ENCODE measurements around the gene TSHZ2.

DNA sequence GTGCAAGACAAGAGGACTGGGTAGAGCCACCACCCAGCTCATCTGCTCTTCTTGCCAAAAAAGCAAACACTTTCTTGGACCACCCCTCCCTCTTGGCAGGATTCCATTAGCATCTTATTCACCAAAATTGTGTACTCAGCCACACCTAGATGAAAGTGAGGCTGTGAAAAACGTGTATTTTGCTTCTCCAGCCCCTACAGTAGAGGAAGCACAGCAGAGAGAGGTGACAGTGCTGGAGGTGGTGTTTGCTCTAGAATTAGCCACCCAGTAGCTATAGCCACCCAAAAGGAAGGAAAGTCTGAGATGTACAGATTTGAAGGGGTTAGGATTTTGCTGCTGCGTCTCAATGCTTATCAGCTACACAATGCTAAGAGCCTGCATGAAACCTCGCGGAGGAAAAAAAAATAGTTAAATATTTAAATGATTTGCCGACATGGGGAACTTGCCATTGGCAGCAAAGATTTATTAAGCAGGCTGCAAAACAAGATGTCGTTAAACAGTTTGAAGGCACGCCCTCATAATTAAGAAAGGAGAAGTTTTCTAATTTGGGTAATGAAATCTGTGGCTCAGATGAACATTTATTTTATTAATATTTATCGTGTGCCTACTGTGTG, 334.1 kb downstream of the TSHZ2 start:
- TF ChIP-seq POLR2A (IDR thresholded peaks at IDR 0.05; ENCODE audit: low read depth, low read length): no peak
- TF ChIP-seq POLR2AphosphoS5 (IDR thresholded peaks at IDR 0.05; ENCODE audit: low read depth, low read length): no peak

Measured in GM12892 (cell line).